GM12878 (cell line): ENCODE results near the gene RAD51B. TPM values are rescaled to one million over a fixed set of nuclear protein-coding genes. Genes with fewer than 3 reads are reported as not detected.

ENCODE experiments used
- ATAC-seq: fragments of 200-7000 bp; cut with Tn5 transposase; 3 replicates; pipeline ENCODE4 v1.9.1; 2020; ENCODE audit warnings: mild to moderate bottlenecking, moderate library complexity
- BruUV-seq: library from RNA; stranded (reverse); fragments of 400-500 nt; replicated peaks from 2 replicates; lab custom pipeline; 2021; lab: Mats Ljungman, UMichigan
- CTCF ChIA-PET: fragments of 300-600 bp; sonication (Branson Sonifier 250); formaldehyde crosslinking; extraction: SDS; loops from one replicate; lab custom pipeline; 2021; ENCODE audit warnings: inconsistent platforms; lab: Yijun Ruan, JAX
- POLR2A ChIA-PET: fragments of 350-600 bp; formaldehyde crosslinking; extraction: SDS; loops from one replicate; lab custom pipeline; 2021; ENCODE audit warnings: inconsistent platforms; lab: Charles Lee
- RAD21 ChIA-PET: fragments of 300-600 bp; sonication (Branson Sonifier 250); formaldehyde crosslinking; loops from one replicate; lab custom pipeline; 2023; ENCODE audit warnings: antibody characterized with exemption; ENCODE audit not compliant: unreplicated experiment; lab: Charles Lee
- SMC1A ChIA-PET: fragments of 300-600 bp; sonication (Branson Sonifier 250); formaldehyde crosslinking; loops from one replicate; lab custom pipeline; 2023; ENCODE audit not compliant: unreplicated experiment, uncharacterized antibody; lab: Charles Lee
- DNase-seq: peaks from one replicate; pipeline ENCODE4 v3.0.0-alpha.2; 2011; ENCODE audit warnings: low read depth, low spot score
- FAIRE-seq: peaks from 3 replicates; lab custom pipeline; 2011; peaks lifted over from hg19 to GRCh38; lab: Jason Lieb, UNC
- H2AFZ ChIP-seq: 2 replicates; pipeline ENCODE4 v1.6.0; 2011; ENCODE audit warnings: low read depth, low read length, control low read depth; ENCODE audit not compliant: control insufficient read depth
- H3K27ac ChIP-seq: 2 replicates; pipeline ENCODE4 v1.5.1; 2011; ENCODE audit warnings: control low read depth; ENCODE audit not compliant: control insufficient read depth, insufficient read depth
- H3K27me3 ChIP-seq, 2 experiments: replicated peaks in 1 of 2; 2 replicates each; pipeline versions ENCODE4 v1.6.0 to v1.6.1; 2011; ENCODE audit warnings: low read length in 1 of 2; ENCODE audit not compliant: control insufficient read depth in 2 of 2, insufficient read depth in 2 of 2
- H3K36me3 ChIP-seq, 2 experiments: 2 replicates each; pipeline ENCODE4 v1.5.1; 2011; ENCODE audit warnings: low read length in 1 of 2; ENCODE audit not compliant: control insufficient read depth in 2 of 2, insufficient read depth in 2 of 2
- H3K4me1 ChIP-seq: 2 replicates; pipeline ENCODE4 v1.6.1; 2011; ENCODE audit warnings: mild to moderate bottlenecking, low read length, moderate library complexity, mixed read lengths; ENCODE audit not compliant: control insufficient read depth, insufficient read depth
- H3K4me2 ChIP-seq: 2 replicates; pipeline ENCODE4 v1.6.0; 2011; ENCODE audit warnings: control low read depth; ENCODE audit not compliant: control insufficient read depth, insufficient read depth
- H3K4me3 ChIP-seq: fragments of 200-600 bp; sonication (generic); 2 replicates; pipeline ENCODE4 v1.5.1; 2016
- H3K79me2 ChIP-seq: 2 replicates; pipeline ENCODE4 v1.6.0; 2011; ENCODE audit warnings: low read length; ENCODE audit not compliant: control insufficient read depth, insufficient read depth
- H3K9ac ChIP-seq: 2 replicates; pipeline ENCODE4 v1.8.0; 2011; ENCODE audit warnings: low read length, control low read depth, mixed read lengths; ENCODE audit not compliant: control insufficient read depth, insufficient read depth
- H3K9me3 ChIP-seq: replicated peaks from 3 replicates; pipeline ENCODE4 v1.5.1; 2011; ENCODE audit warnings: mild to moderate bottlenecking, low read length; ENCODE audit not compliant: control insufficient read depth, insufficient read depth
- H4K20me1 ChIP-seq: 2 replicates; pipeline ENCODE4 v1.6.0; 2011; ENCODE audit not compliant: control insufficient read depth, insufficient read depth
- ASH2L ChIP-seq: fragments of 300-600, 200-600 bp; sonication (generic); IDR thresholded peaks from 2 replicates; pipeline ENCODE4 v1.6.1; 2017; ENCODE audit warnings: low read depth, mild to moderate bottlenecking, borderline replicate concordance
- DPF2 ChIP-seq: fragments of 450-650 bp; IDR thresholded peaks from 2 replicates; pipeline ENCODE4 v1.6.1; 2017; ENCODE audit warnings: mild to moderate bottlenecking
- ESRRA ChIP-seq: IDR thresholded peaks from 2 replicates; pipeline ENCODE4 v1.6.1; 2012; ENCODE audit warnings: mild to moderate bottlenecking, low read length, improper control_type of control experiment
- KAT2A ChIP-seq: conservative IDR thresholded peaks from 2 replicates; pipeline ENCODE4 v1.6.1; 2011; ENCODE audit warnings: low read depth, low read length; ENCODE audit not compliant: control insufficient read depth
- MTA3 ChIP-seq: IDR thresholded peaks from 2 replicates; pipeline ENCODE4 v1.6.1; 2012; ENCODE audit warnings: low read length, inconsistent platforms, borderline replicate concordance
- MYC ChIP-seq: IDR thresholded peaks from 2 replicates; pipeline ENCODE4 v1.6.1; 2011; ENCODE audit warnings: mild to moderate bottlenecking, low read length, moderate library complexity, inconsistent platforms; ENCODE audit not compliant: insufficient read depth, insufficient replicate concordance, insufficient read length, severe bottlenecking
- NFIC ChIP-seq: IDR thresholded peaks from 2 replicates; pipeline ENCODE4 v1.6.1; 2012; ENCODE audit warnings: low read depth, mild to moderate bottlenecking, inconsistent platforms, low read length, moderate library complexity
- NR2F1 ChIP-seq: fragments of 450-650 bp; conservative IDR thresholded peaks from 2 replicates; pipeline ENCODE4 v1.6.1; 2017; ENCODE audit warnings: mild to moderate bottlenecking
- SMAD5 ChIP-seq: IDR thresholded peaks from 2 replicates; pipeline ENCODE4 v1.6.1; 2016; ENCODE audit warnings: antibody characterized with exemption, low read depth
- SMARCA5 ChIP-seq: fragments of 450-650 bp; IDR thresholded peaks from 2 replicates; pipeline ENCODE4 v1.6.1; 2017; ENCODE audit warnings: mild to moderate bottlenecking
- SMC3 ChIP-seq: IDR thresholded peaks from 2 replicates; pipeline ENCODE4 v1.6.1; 2011; ENCODE audit warnings: low read length, improper control_type of control experiment, borderline replicate concordance
- SREBF2 ChIP-seq: IDR thresholded peaks from 2 replicates; pipeline ENCODE4 v1.6.1; 2012; ENCODE audit warnings: mild to moderate bottlenecking, low read length
- STAT1 ChIP-seq: fragments of 450-650 bp; conservative IDR thresholded peaks from 2 replicates; pipeline ENCODE4 v1.6.1; 2014; ENCODE audit warnings: antibody characterized with exemption, mild to moderate bottlenecking
- TAF1 ChIP-seq: IDR thresholded peaks from 2 replicates; pipeline ENCODE4 v1.6.1; 2011; ENCODE audit warnings: mild to moderate bottlenecking, low read depth, low read length, borderline replicate concordance
- TARDBP ChIP-seq: IDR thresholded peaks from 2 replicates; pipeline ENCODE4 v1.6.1; 2016; ENCODE audit warnings: borderline replicate concordance
- ZNF24 ChIP-seq: fragments of 450-650 bp; IDR thresholded peaks from 2 replicates; pipeline ENCODE4 v1.6.1; 2017; ENCODE audit warnings: antibody characterized with exemption, mild to moderate bottlenecking
- WGBS: methylation state at CpG from one replicate; pipeline ENCODE4 v1.1.6; 2016; ENCODE audit warnings: low lambda C conversion rate; ENCODE audit not compliant: insufficient replicate concordance, insufficient coverage; ENCODE audit errors: missing lambda C conversion rate; 5-methylcytosine and 5-hydroxymethylcytosine counted together
- in situ Hi-C: fragments of 300-500 bp; cut with MboI; formaldehyde crosslinking; loops from 9 replicates; pipeline ENCODE4 v1.14.3; 2018; ENCODE audit warnings: mixed read lengths
- intact Hi-C: fragments of 100-400 bp; cut with micrococcal nuclease; formaldehyde crosslinking; loops from one replicate; pipeline ENCODE4 v1.14.2; 2022; ENCODE audit not compliant: unreplicated experiment
- polyA plus RNA-seq, 11 experiments: library from polyadenylated mRNA; depleted of rRNA in 4 of 11; unstranded in 6 of 11; stranded (reverse) in 5 of 11; fragments of >200 nt; fragmentation: Nextera tagmentation in 4 of 11; fragmentation: Illumina TruSeq in 1 of 11; extraction: Ambion mirVana in 4 of 11; extraction: Trizol in 1 of 11; gene quantifications; 1 replicate in 1 of 11; 2 replicates in 10 of 11; pipeline versions ENCODE4 v1.2.1 to v1.2.3, GENCODE V29; 2011 to 2016; ENCODE audit warnings: inconsistent platforms in 2 of 11, missing spikeins in 2 of 11, low read depth in 1 of 11
- total RNA-seq, 4 experiments: library from RNA; depleted of rRNA in 3 of 4; stranded (reverse); fragments of >200 nt in 3 of 4; fragmentation: Illumina TruSeq in 1 of 4; extraction: Trizol in 1 of 4; gene quantifications; 2 replicates each; pipeline versions ENCODE4 v1.2.1 to v1.2.3, GENCODE V29; 2013 to 2021
- TF ChIP-seq, protein P1 (sequence below): fragments of 450-650 bp; IDR thresholded peaks from 2 replicates; pipeline ENCODE4 v1.6.1; 2014; ENCODE audit warnings: mild to moderate bottlenecking
- TF ChIP-seq, protein P2 (sequence below), 3 experiments: IDR thresholded peaks in 2 of 3; conservative IDR thresholded peaks in 1 of 3; 2 replicates each; pipeline ENCODE4 v1.5.1; 2011; ENCODE audit warnings: low read depth in 3 of 3, low read length in 3 of 3, mild to moderate bottlenecking in 3 of 3, control low read depth in 2 of 3, moderate library complexity in 2 of 3, inconsistent platforms in 1 of 3, mixed read lengths in 1 of 3; ENCODE audit not compliant: control insufficient read depth in 2 of 3, insufficient read depth in 1 of 3; ENCODE audit errors: extremely low read depth in 1 of 3
- TF ChIP-seq, protein P3 (sequence below): fragments of 450-650 bp; IDR thresholded peaks from 2 replicates; pipeline ENCODE4 v1.6.1; 2018; ENCODE audit warnings: mild to moderate bottlenecking, low read depth, moderate library complexity; ENCODE audit not compliant: partially characterized antibody

Gene RAD51B
- total and polyA plus RNA-seq, 10 of the 15 experiments (the other 5 are each of a cell fraction or from before 2014, with no cell fraction given), result 9.8 to 26.8 (median 21.3) TPM

DNA sequence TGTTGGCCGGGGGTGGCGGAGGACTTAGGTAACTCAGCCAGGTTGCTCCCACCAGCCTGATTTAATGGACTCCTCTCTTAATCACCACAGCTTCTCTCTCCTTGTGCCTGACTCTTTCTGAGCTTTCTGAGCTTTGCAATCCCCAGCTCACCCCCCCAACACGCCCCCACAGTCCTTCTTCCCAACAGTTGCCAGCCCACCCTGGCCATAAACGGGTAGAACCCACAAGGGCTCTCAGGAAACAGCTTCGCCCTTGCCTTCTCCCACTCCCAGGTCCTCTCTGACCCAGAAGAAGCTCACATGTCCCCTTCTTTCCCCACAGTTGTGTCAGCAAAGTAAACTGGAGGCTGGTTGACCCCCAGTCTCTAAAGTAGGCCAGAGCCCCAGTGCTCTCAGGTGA is 940.4 kb downstream of the RAD51B start (continued):
- TF ChIP-seq NR2F1, result no peak
- TF ChIP-seq, protein P1, sequence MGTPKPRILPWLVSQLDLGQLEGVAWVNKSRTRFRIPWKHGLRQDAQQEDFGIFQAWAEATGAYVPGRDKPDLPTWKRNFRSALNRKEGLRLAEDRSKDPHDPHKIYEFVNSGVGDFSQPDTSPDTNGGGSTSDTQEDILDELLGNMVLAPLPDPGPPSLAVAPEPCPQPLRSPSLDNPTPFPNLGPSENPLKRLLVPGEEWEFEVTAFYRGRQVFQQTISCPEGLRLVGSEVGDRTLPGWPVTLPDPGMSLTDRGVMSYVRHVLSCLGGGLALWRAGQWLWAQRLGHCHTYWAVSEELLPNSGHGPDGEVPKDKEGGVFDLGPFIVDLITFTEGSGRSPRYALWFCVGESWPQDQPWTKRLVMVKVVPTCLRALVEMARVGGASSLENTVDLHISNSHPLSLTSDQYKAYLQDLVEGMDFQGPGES, result no peak
- no peak for TF ChIP-seq TAF1
- no peak for TF ChIP-seq STAT1

DNA sequence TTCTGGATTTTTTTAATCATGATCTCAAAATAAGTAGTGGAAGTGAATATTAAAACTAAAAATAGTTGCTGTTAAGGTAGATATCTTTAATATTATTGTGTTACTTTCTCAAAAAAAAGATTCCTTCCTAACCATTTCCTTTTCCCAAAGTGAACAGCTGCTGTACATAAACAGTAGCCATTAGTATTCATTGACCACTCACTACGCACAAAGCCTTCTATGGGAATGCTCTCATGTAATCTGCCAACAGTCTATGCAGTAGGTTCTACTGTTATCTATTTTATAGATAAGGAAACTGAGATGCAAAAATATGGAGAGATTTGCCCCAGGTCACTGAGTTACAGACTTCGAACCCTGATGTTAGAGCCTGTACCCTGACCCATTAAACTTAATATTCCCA is 941.2 kb downstream of the RAD51B start:
- ATAC-seq (no peak), FAIRE-seq (no peak), DNase-seq (no peak)
- Histone ChIP-seq H2AFZ (no peak overlapping the region), H3K27ac (no peak overlapping the region), H3K9ac (no peak overlapping the region), H4K20me1 (no peaks in the 10 kb centered on the region), H3K4me3 (no peak overlapping the region), H3K36me3 (no peaks in the 10 kb centered on the region), H3K9me3 (no peaks in the 10 kb centered on the region), H3K4me2 (no peak overlapping the region), H3K27me3 (no peaks in the 10 kb centered on the region), H3K79me2 (no peaks in the 10 kb centered on the region), H3K4me1 (no peaks in the 10 kb centered on the region)
- SMC1A ChIA-PET, result interaction anchor here (0.6 to 1.2 kb wide), 2 partner anchors 18 to 23 kb away, joined by 3 to 4 read pairs; no protein-coding TSS in a partner anchor
- CTCF ChIA-PET, result no interaction called here
- BruUV-seq, result no TSS peak
- RAD21 ChIA-PET, result no interaction called here
- intact Hi-C loops, result no loop called here
- in situ Hi-C loops, result no loop called here
- 50% methylated on average over 2 of the region's 2 CpGs for whole genome bisulfite sequencing
- POLR2A ChIA-PET, result interaction anchor here (0.7 kb wide), 1 partner anchor 312 kb away, joined by 4 read pairs; no protein-coding TSS in a partner anchor
- TF ChIP-seq TARDBP (no peak), SMARCA5 (no peak), DPF2 (no peak), ASH2L (no peak), MTA3 (no peak), SMAD5 (no peak), SREBF2 (no peak), NR2F1 (no peak), ZNF24 (no peak), SMC3 (no peak), MYC (no peak), ESRRA (no peak), KAT2A (no peak), NFIC (no peak)
- TF ChIP-seq, protein P2, sequence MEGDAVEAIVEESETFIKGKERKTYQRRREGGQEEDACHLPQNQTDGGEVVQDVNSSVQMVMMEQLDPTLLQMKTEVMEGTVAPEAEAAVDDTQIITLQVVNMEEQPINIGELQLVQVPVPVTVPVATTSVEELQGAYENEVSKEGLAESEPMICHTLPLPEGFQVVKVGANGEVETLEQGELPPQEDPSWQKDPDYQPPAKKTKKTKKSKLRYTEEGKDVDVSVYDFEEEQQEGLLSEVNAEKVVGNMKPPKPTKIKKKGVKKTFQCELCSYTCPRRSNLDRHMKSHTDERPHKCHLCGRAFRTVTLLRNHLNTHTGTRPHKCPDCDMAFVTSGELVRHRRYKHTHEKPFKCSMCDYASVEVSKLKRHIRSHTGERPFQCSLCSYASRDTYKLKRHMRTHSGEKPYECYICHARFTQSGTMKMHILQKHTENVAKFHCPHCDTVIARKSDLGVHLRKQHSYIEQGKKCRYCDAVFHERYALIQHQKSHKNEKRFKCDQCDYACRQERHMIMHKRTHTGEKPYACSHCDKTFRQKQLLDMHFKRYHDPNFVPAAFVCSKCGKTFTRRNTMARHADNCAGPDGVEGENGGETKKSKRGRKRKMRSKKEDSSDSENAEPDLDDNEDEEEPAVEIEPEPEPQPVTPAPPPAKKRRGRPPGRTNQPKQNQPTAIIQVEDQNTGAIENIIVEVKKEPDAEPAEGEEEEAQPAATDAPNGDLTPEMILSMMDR (IDR thresholded peaks at IDR 0.05 in 2 of 3, conservative IDR thresholded peaks at IDR 0.05 in 1 of 3; ENCODE audit: control insufficient read depth in 2 of 3, extremely low read depth in 1 of 3, insufficient read depth in 1 of 3, low read depth in 3 of 3, low read length in 3 of 3), result no peak
- TF ChIP-seq, protein P3, sequence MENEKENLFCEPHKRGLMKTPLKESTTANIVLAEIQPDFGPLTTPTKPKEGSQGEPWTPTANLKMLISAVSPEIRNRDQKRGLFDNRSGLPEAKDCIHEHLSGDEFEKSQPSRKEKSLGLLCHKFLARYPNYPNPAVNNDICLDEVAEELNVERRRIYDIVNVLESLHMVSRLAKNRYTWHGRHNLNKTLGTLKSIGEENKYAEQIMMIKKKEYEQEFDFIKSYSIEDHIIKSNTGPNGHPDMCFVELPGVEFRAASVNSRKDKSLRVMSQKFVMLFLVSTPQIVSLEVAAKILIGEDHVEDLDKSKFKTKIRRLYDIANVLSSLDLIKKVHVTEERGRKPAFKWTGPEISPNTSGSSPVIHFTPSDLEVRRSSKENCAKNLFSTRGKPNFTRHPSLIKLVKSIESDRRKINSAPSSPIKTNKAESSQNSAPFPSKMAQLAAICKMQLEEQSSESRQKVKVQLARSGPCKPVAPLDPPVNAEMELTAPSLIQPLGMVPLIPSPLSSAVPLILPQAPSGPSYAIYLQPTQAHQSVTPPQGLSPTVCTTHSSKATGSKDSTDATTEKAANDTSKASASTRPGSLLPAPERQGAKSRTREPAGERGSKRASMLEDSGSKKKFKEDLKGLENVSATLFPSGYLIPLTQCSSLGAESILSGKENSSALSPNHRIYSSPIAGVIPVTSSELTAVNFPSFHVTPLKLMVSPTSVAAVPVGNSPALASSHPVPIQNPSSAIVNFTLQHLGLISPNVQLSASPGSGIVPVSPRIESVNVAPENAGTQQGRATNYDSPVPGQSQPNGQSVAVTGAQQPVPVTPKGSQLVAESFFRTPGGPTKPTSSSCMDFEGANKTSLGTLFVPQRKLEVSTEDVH, result no peak
